Gastrocnemius medialis (tissue), 4 donors: ENCODE results near the gene SGCD. TPM values are rescaled to one million over a fixed set of nuclear protein-coding genes. Genes with fewer than 3 reads are reported as not detected.

Experiments used
- ATAC-seq, 2 donors: fragments of 150-250 bp; one replicate each; pipeline ENCODE4 v1.9.1; 2016
- DNase-seq, 2 donors: peaks; one replicate each; pipeline ENCODE4 v3.0.0-alpha.2; 2019
- H3K27ac ChIP-seq, 4 donors: fragments of 200-600 bp; sonication (generic); 1 replicate in 1 of 4; 2 replicates in 3 of 4; pipeline ENCODE4 v1.5.1; 2016 to 2018; ENCODE audit warnings: mild to moderate bottlenecking in 2 of 4, moderate library complexity in 1 of 4
- H3K27me3 ChIP-seq, 3 donors: fragments of 200-600 bp; sonication (generic) in 2 of 3; 1 replicate in 1 of 3; 2 replicates in 2 of 3; pipeline versions ENCODE4 v1.5.1 to v1.6.0; 2016 to 2019; ENCODE audit warnings: mild to moderate bottlenecking in 1 of 3, moderate library complexity in 1 of 3
- H3K36me3 ChIP-seq, 2 donors: fragments of 200-600 bp; sonication (generic) in 1 of 2; one replicate each; pipeline ENCODE4 v1.5.1; 2017 to 2018
- H3K4me1 ChIP-seq, 2 donors: fragments of 200-600 bp; sonication (generic) in 1 of 2; one replicate each; pipeline ENCODE4 v1.5.1; 2016 to 2017; ENCODE audit warnings: mild to moderate bottlenecking in 2 of 2
- H3K4me3 ChIP-seq, 4 donors: fragments of 200-600 bp; sonication (generic) in 3 of 4; 1 replicate in 1 of 4; 2 replicates in 3 of 4; pipeline ENCODE4 v1.5.1; 2016 to 2019; ENCODE audit warnings: mild to moderate bottlenecking in 2 of 4
- H3K9me3 ChIP-seq, 3 donors: fragments of 200-600 bp; sonication (generic) in 2 of 3; 1 replicate in 1 of 3; 2 replicates in 2 of 3; pipeline ENCODE4 v1.5.1; 2016 to 2019
- CTCF ChIP-seq, 5 experiments: fragments of 450-650 bp in 3 of 5; fragments of 200-600 bp in 2 of 5; sonication (generic) in 2 of 5; IDR thresholded peaks in 4 of 5; conservative IDR thresholded peaks in 1 of 5; 1 replicate in 4 of 5; 2 replicates in 1 of 5; pipeline ENCODE4 v1.5.1; 2016 to 2019; ENCODE audit warnings: antibody characterized with exemption in 5 of 5, mild to moderate bottlenecking in 3 of 5, moderate library complexity in 3 of 5
- POLR2A ChIP-seq, 2 donors: fragments of 450-650 bp; IDR thresholded peaks; one replicate each; pipeline ENCODE4 v1.6.1; 2017; ENCODE audit warnings: antibody characterized with exemption in 2 of 2, mild to moderate bottlenecking in 2 of 2, moderate library complexity in 2 of 2
- in situ Hi-C, 4 donors: fragments of 200-750 bp; cut with MboI; loops; one replicate each; pipeline versions ENCODE4 v1.15.0 to v1.8.0; 2017; ENCODE audit warnings: low sequenced_read_pairs in 4 of 4
- intact Hi-C: fragments of 100-400 bp; cut with DNase I; formaldehyde crosslinking; loops from one replicate; pipeline ENCODE4 v1.15.1; 2023; ENCODE audit warnings: low total_unique reads
- total RNA-seq, 4 donors: library from RNA; depleted of rRNA; stranded (reverse); fragments of >200 nt; gene quantifications; one replicate each; pipeline versions ENCODE4 v1.1.0 to v1.2.3, GENCODE V29; 2016

The SGCD gene
- total RNA-seq, 4 donors from 2014 or later = 8.2 to 53.5 (median 35.8) TPM

- no peak for ATAC-seq
Measured at GRCh38 chr5:156312897-156313694, 13.9 kb upstream of the SGCD start.

GRCh38 chr5:156314416-156314815 lies 12.5 kb upstream of the SGCD start:
- no peak for TF ChIP-seq CTCF (IDR thresholded peaks at IDR 0.05 in 4 of 5, conservative IDR thresholded peaks at IDR 0.05 in 1 of 5)
- TF ChIP-seq POLR2A (IDR thresholded peaks at IDR 0.05) = no peak
- no peaks in the 10 kb centered on the region for H3K9me3 ChIP-seq
- intact Hi-C loops = no loop called here

More at GRCh38 chr5:156312897-156313694, 13.9 kb upstream of the SGCD start:
- Histone ChIP-seq H3K27me3 (no peaks in the 10 kb centered on the region), H3K9me3 (no peaks in the 10 kb centered on the region), H3K27ac (no peak overlapping the region), H3K4me1 (no peaks in the 10 kb centered on the region), H3K4me3 (no peak overlapping the region), H3K36me3 (no peaks in the 10 kb centered on the region)
- in situ Hi-C loops = loop anchor here in 1 of 4 donors (25.0 kb wide), 1 partner anchor 499 kb away; no protein-coding TSS in a partner anchor
- no peak for DNase-seq
- no peak for TF ChIP-seq CTCF (IDR thresholded peaks at IDR 0.05 in 4 of 5, conservative IDR thresholded peaks at IDR 0.05 in 1 of 5)
- TF ChIP-seq POLR2A (IDR thresholded peaks at IDR 0.05) = no peak
- intact Hi-C loops = no loop called here

GRCh38 chr5:156322666-156323065 lies 4.3 kb upstream of the SGCD start:
- no peak overlapping the region for H3K27ac ChIP-seq
- ATAC-seq (no peak), DNase-seq (no peak)
- intact Hi-C loops (no loop called here), in situ Hi-C loops (loop anchor here in 1 of 4 donors (25.0 kb wide), 1 partner anchor 490 kb away; no protein-coding TSS in a partner anchor)
- TF ChIP-seq POLR2A (IDR thresholded peaks at IDR 0.05) (no peak), CTCF (IDR thresholded peaks at IDR 0.05 in 4 of 5, conservative IDR thresholded peaks at IDR 0.05 in 1 of 5) (no peak)
- no peaks in the 10 kb centered on the region for H3K27me3 ChIP-seq
- H3K9me3 ChIP-seq = no peaks in the 10 kb centered on the region
- H3K36me3 ChIP-seq = no peaks in the 10 kb centered on the region
- no peak overlapping the region for H3K4me3 ChIP-seq
- H3K4me1 ChIP-seq = peaks cover 14 to 22% of the 10 kb centered on the region in 2 donors

More at GRCh38 chr5:156314416-156314815, 12.5 kb upstream of the SGCD start:
- Histone ChIP-seq H3K4me1 (no peaks in the 10 kb centered on the region), H3K36me3 (no peaks in the 10 kb centered on the region), H3K4me3 (no peak overlapping the region), H3K27ac (no peak overlapping the region), H3K27me3 (no peaks in the 10 kb centered on the region)
- DNase-seq (no peak), ATAC-seq (no peak)
- in situ Hi-C loops = loop anchor here in 1 of 4 donors (25.0 kb wide), 1 partner anchor 498 kb away; no protein-coding TSS in a partner anchor

DNA sequence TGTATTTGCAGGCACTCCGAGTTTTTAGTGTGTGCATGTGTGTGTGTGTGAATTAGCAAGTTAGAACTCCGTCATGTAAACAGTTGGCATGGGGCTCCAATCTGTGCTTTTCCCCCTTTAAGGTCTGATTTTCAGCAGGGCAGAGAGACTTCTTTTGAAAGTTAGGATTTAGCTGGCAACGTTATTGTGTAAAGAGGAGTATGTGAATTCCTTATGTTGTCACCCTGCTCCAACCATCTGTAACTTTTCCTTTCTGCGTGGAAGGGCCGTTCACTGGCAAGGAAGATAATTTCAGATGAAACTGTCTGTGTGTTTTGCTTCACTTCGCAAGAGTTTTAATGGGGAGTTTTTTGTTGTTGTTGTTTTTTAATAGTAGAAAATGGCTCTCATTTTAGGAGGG lies 332 bp downstream of the SGCD start:
- Histone ChIP-seq H3K4me3 (peak overlapping the region; percentile 56 to 69 (median 64)), H3K27ac (peak overlapping the region; percentile 83 to 96 (median 90)), H3K36me3 (no peaks in the 10 kb centered on the region), H3K4me1 (peaks cover 33 to 49% of the 10 kb centered on the region in 2 donors), H3K9me3 (no peaks in the 10 kb centered on the region), H3K27me3 (no peaks in the 10 kb centered on the region)
- no peak for TF ChIP-seq POLR2A (IDR thresholded peaks at IDR 0.05)
- no peak for TF ChIP-seq CTCF (IDR thresholded peaks at IDR 0.05 in 4 of 5, conservative IDR thresholded peaks at IDR 0.05 in 1 of 5)
- ATAC-seq (no peak), DNase-seq (no peak)
- intact Hi-C loops (loop anchor here (2.0 to 5.0 kb wide), 5 partner anchors 54 to 350 kb away; no protein-coding TSS in a partner anchor), in situ Hi-C loops (no loop called here)
